K562 (cell line): ENCODE results near the gene C1QC. TPM values are rescaled to one million over a fixed set of nuclear protein-coding genes. Genes with fewer than 3 reads are reported as not detected.

Experiments
- ATAC-seq: fragments of 200-7000 bp; cut with Tn5 transposase; 3 replicates; pipeline ENCODE4 v1.9.1; 2020; ENCODE audit warnings: moderate library complexity
- BruUV-seq: library from RNA; stranded (reverse); fragments of 400-500 nt; replicated peaks from 2 replicates; lab custom pipeline; 2021; lab: Mats Ljungman, UMichigan
- CTCF ChIA-PET: fragments of 300-600 bp; formaldehyde crosslinking; extraction: SDS; loops from one replicate; lab custom pipeline; 2021; ENCODE audit warnings: low intra/inter-chr PET ratio; lab: Yijun Ruan, JAX
- POLR2A ChIA-PET: fragments of 300-600, 350-650 bp; sonication (Branson Sonifier 250); formaldehyde crosslinking; extraction: SDS; loops from one replicate; lab custom pipeline; 2021; ENCODE audit warnings: antibody characterized with exemption, inconsistent platforms; lab: Yijun Ruan, JAX
- DNase-seq, 4 experiments: peaks; one replicate each; pipeline versions ENCODE4 v3.0.0 to v3.0.0-alpha.2; 2011 to 2018; ENCODE audit warnings: low spot score in 3 of 4, mixed read lengths in 3 of 4; ENCODE audit errors: extremely low read depth in 1 of 4
- FAIRE-seq: peaks from 2 replicates; lab custom pipeline; 2011; peaks lifted over from hg19 to GRCh38; lab: Jason Lieb, UNC
- H2AFZ ChIP-seq: 2 replicates; pipeline ENCODE4 v1.6.0; 2011; ENCODE audit warnings: low read depth, low read length, control low read depth, inconsistent platforms
- H3K27ac ChIP-seq: fragments of 200-600 bp; 3 replicates; pipeline ENCODE4 v1.8.0; 2011; ENCODE audit warnings: low read depth, mild to moderate bottlenecking, control low read depth, inconsistent platforms, low read length, moderate library complexity, mixed read lengths; ENCODE audit errors: extremely low read depth
- H3K27me3 ChIP-seq, 2 experiments: fragments of 300-600 bp in 1 of 2; 2 replicates in 1 of 2; 3 replicates in 1 of 2; pipeline versions ENCODE4 v1.6.0 to v1.8.0; 2011; ENCODE audit warnings: inconsistent platforms in 2 of 2, low read length in 2 of 2, mild to moderate bottlenecking in 1 of 2, mixed read lengths in 1 of 2, moderate library complexity in 1 of 2; ENCODE audit not compliant: control insufficient read depth in 2 of 2, insufficient read depth in 2 of 2
- H3K36me3 ChIP-seq: fragments of 300-600 bp; 3 replicates; pipeline ENCODE4 v1.8.0; 2011; ENCODE audit warnings: mild to moderate bottlenecking, low read length, inconsistent platforms; ENCODE audit not compliant: control insufficient read depth, insufficient read depth
- H3K4me1 ChIP-seq, 2 experiments: fragments of 200-600 bp in 1 of 2; replicated peaks in 1 of 2; 2 replicates in 1 of 2; 3 replicates in 1 of 2; pipeline versions ENCODE4 v1.5.1 to v1.8.0; 2011; ENCODE audit warnings: inconsistent platforms in 2 of 2, low read length in 2 of 2, mild to moderate bottlenecking in 1 of 2, mixed read lengths in 1 of 2, moderate library complexity in 1 of 2; ENCODE audit not compliant: control insufficient read depth in 2 of 2, insufficient read depth in 2 of 2
- H3K4me2 ChIP-seq: 2 replicates; pipeline ENCODE4 v1.6.1; 2011; ENCODE audit warnings: low read length, control low read depth, inconsistent platforms, mixed read lengths; ENCODE audit not compliant: insufficient read depth
- H3K4me3 ChIP-seq: fragments of 200-600 bp; sonication (generic), shearing (Covaris generic); 2 replicates; pipeline ENCODE4 v1.5.1; 2016; ENCODE audit warnings: control low read depth, inconsistent platforms
- H3K79me2 ChIP-seq: fragments of 200-600 bp; 3 replicates; pipeline ENCODE4 v1.8.0; 2011; ENCODE audit warnings: low read length, inconsistent platforms; ENCODE audit not compliant: control insufficient read depth, insufficient read depth
- H3K9ac ChIP-seq, 2 experiments: 2 replicates each; pipeline versions ENCODE4 v1.6.0 to v1.6.1; 2011; ENCODE audit warnings: low read depth in 2 of 2, low read length in 2 of 2, control low read depth in 1 of 2, inconsistent platforms in 1 of 2, mild to moderate bottlenecking in 1 of 2, mixed read lengths in 1 of 2; ENCODE audit not compliant: insufficient read depth in 1 of 2
- H3K9me1 ChIP-seq: one replicate; pipeline ENCODE4 v1.6.0; 2011; ENCODE audit warnings: inconsistent platforms, mild to moderate bottlenecking, low read length, moderate library complexity; ENCODE audit not compliant: control insufficient read depth, insufficient read depth
- H3K9me3 ChIP-seq: replicated peaks from 2 replicates; pipeline ENCODE4 v1.5.1; 2011; ENCODE audit warnings: low read depth, low read length, inconsistent platforms; ENCODE audit not compliant: control insufficient read depth, insufficient read depth
- H4K20me1 ChIP-seq: replicated peaks from 2 replicates; pipeline ENCODE4 v1.6.1; 2011; ENCODE audit warnings: low read length, inconsistent platforms, mixed read lengths; ENCODE audit not compliant: control insufficient read depth, insufficient read depth
- BRF1 ChIP-seq: IDR thresholded peaks from 3 replicates; pipeline ENCODE4 v1.6.1; 2011; ENCODE audit warnings: borderline replicate concordance, mild to moderate bottlenecking; ENCODE audit not compliant: insufficient read length; ENCODE audit errors: extremely low read depth
- ELF4 ChIP-seq: fragments of 450-650 bp; formaldehyde crosslinking; IDR thresholded peaks from 2 replicates; pipeline ENCODE4 v1.4.0; 2022; ENCODE audit warnings: missing genetic modification characterization
- FUS ChIP-seq: fragments of 200-400 bp; formaldehyde crosslinking; optimal IDR thresholded peaks from 2 replicates; pipeline ENCODE3; 2017; ENCODE audit warnings: low read depth, low read length
- HDAC1 ChIP-seq, 2 experiments: fragments of 450-650 bp; IDR thresholded peaks; 2 replicates each; pipeline ENCODE4 v1.6.1; 2016 to 2017; ENCODE audit warnings: inconsistent platforms in 1 of 2, mild to moderate bottlenecking in 1 of 2, moderate library complexity in 1 of 2
- IRF2 ChIP-seq: sonication (generic); formaldehyde crosslinking; IDR thresholded peaks from 2 replicates; pipeline ENCODE4 v1.8.1; 2022; ENCODE audit warnings: mild to moderate bottlenecking, missing genetic modification reagents
- NCOA2 ChIP-seq, 2 experiments: fragments of 450-650 bp; IDR thresholded peaks; 2 replicates each; pipeline ENCODE4 v1.6.1; 2018; ENCODE audit warnings: mild to moderate bottlenecking in 2 of 2, moderate library complexity in 1 of 2; ENCODE audit not compliant: partially characterized antibody in 2 of 2
- NFIC ChIP-seq: fragments of 450-650 bp; IDR thresholded peaks from 2 replicates; pipeline ENCODE4 v1.6.1; 2017; ENCODE audit warnings: mild to moderate bottlenecking, inconsistent platforms
- NR2C2 ChIP-seq, 2 experiments: fragments of 200-800 bp in 1 of 2; sonication (Bioruptor generic) in 1 of 2; sonication (generic) in 1 of 2; formaldehyde crosslinking in 1 of 2; IDR thresholded peaks; 2 replicates each; pipeline versions ENCODE4 v1.6.1 to v1.8.0; 2016 to 2022; ENCODE audit warnings: mild to moderate bottlenecking in 1 of 2, missing compliant biosample characterization in 1 of 2, missing genetic modification characterization in 1 of 2, missing genetic modification reagents in 1 of 2
- RFX1 ChIP-seq: fragments of 450-650 bp; IDR thresholded peaks from 2 replicates; pipeline ENCODE4 v1.6.1; 2016; ENCODE audit warnings: mild to moderate bottlenecking, moderate library complexity
- TBL1XR1 ChIP-seq, 2 experiments: IDR thresholded peaks; 2 replicates each; pipeline ENCODE4 v1.6.1; 2012; ENCODE audit warnings: improper control_type of control experiment in 2 of 2, low read length in 2 of 2, mild to moderate bottlenecking in 1 of 2
- TCF7L2 ChIP-seq: fragments of 150-350 bp; IDR thresholded peaks from 2 replicates; pipeline ENCODE4 v1.6.1; 2016; ENCODE audit warnings: low read depth, mild to moderate bottlenecking, low read length, moderate library complexity
- U2AF1 ChIP-seq: fragments of 200-400 bp; formaldehyde crosslinking; optimal IDR thresholded peaks from 2 replicates; pipeline ENCODE3; 2017; ENCODE audit warnings: mild to moderate bottlenecking, low read depth, low read length, moderate library complexity
- YBX1 ChIP-seq: fragments of 450-650 bp; IDR thresholded peaks from 2 replicates; pipeline ENCODE4 v1.7.1; 2016; ENCODE audit warnings: mild to moderate bottlenecking
- ZNF253 ChIP-seq: fragments of 250-450 bp; sonication (Bioruptor Pico); conservative IDR thresholded peaks from 2 replicates; pipeline ENCODE4 v1.6.1; 2021; ENCODE audit warnings: mild to moderate bottlenecking
- ZNF551 ChIP-seq: fragments of 250-450 bp; sonication (Bioruptor Pico); IDR thresholded peaks from 2 replicates; pipeline ENCODE4 v1.5.0; 2021; ENCODE audit warnings: mild to moderate bottlenecking, moderate library complexity
- WGBS: fragments of 100-300 bp; shearing (Covaris generic); methylation state at CpG from one replicate; pipeline ENCODE4 v1.1.6; 2016; ENCODE audit warnings: low coverage, mixed read lengths; ENCODE audit not compliant: insufficient coverage; ENCODE audit errors: missing lambda C conversion rate; 5-methylcytosine and 5-hydroxymethylcytosine counted together
- in situ Hi-C: fragments of 300-500 bp; cut with MboI; formaldehyde crosslinking; loops from 4 replicates; pipeline ENCODE4 v1.15.0; 2018; ENCODE audit warnings: inconsistent platforms, mixed read lengths
- intact Hi-C: fragments of 100-400 bp; cut with micrococcal nuclease; formaldehyde crosslinking; loops from 2 replicates; pipeline ENCODE4 v1.14.2; 2022
- polyA plus RNA-seq, 8 experiments: library from polyadenylated mRNA; depleted of rRNA in 4 of 8; stranded (reverse) in 5 of 8; unstranded in 3 of 8; fragments of >200 nt; fragmentation: Nextera tagmentation in 2 of 8; fragmentation: Illumina TruSeq in 1 of 8; extraction: Ambion mirVana in 2 of 8; extraction: Trizol in 1 of 8; gene quantifications; 2 replicates each; pipeline versions ENCODE4 v1.2.1 to v1.2.3, GENCODE V29; 2011 to 2014; ENCODE audit warnings: inconsistent platforms in 1 of 8, missing spikeins in 1 of 8
- total RNA-seq, 7 experiments: library from RNA; depleted of rRNA in 6 of 7; stranded (reverse); fragments of >200 nt in 6 of 7; fragmentation: Illumina TruSeq in 2 of 7; extraction: Trizol in 2 of 7; gene quantifications; 2 replicates each; pipeline versions ENCODE4 v1.2.1 to v1.2.3, GENCODE V29; 2011 to 2021; ENCODE audit warnings: low replicate concordance in 1 of 7
- TF ChIP-seq, protein P1 (sequence below): sonication (generic); formaldehyde crosslinking; IDR thresholded peaks from 2 replicates; pipeline ENCODE4 v1.8.0; 2022; ENCODE audit warnings: mild to moderate bottlenecking, missing genetic modification reagents
- TF ChIP-seq, protein P2 (sequence below): sonication (generic); formaldehyde crosslinking; IDR thresholded peaks from 2 replicates; pipeline ENCODE4 v1.8.0; 2023; ENCODE audit warnings: mild to moderate bottlenecking, missing genetic modification reagents

Gene C1QC
- total and polyA plus RNA-seq, 9 of the 15 experiments (the other 6 are each of a cell fraction or from before 2014, with no cell fraction given) = 0.69 TPM; not detected in 8

DNA sequence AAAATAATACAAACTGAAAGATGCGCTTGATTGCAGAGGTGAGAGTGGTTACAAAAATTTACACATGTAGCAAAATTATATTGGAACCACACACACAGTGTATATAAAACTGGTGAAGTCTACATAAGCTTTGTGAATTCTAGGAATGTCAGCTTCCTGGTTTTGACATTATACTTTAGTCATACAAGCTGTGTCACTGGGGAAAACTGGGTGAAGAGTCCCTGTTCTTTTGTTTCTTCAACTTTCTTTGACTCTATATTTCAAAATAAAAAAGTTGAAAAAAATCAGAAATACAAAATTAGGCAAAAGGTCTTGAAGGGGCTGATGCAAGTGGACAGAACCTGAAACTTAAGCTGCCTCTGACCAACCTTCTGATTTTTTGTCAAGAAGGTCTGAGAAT lies 3.0 kb downstream of the C1QC start:
- no peak overlapping the region for H3K27ac ChIP-seq
- H3K9ac ChIP-seq = no peak overlapping the region
- H3K9me3 ChIP-seq = no peaks in the 10 kb centered on the region
- DNase-seq (no peak), ATAC-seq (no peak), FAIRE-seq (no peak)
- no peak overlapping the region for H3K4me3 ChIP-seq
- H2AFZ ChIP-seq = no peak overlapping the region
- no peaks in the 10 kb centered on the region for H3K36me3 ChIP-seq
- peaks cover 23% of the 10 kb centered on the region for H4K20me1 ChIP-seq
- H3K4me1 ChIP-seq = peaks cover 0 to 5% of the 10 kb centered on the region in 2 experiments; a peak in 2 of 5 replicates
- H3K4me2 ChIP-seq = no peak overlapping the region
- in situ Hi-C loops = loop anchor here (5.0 kb wide), 2 partner anchors 229 to 514 kb away; no protein-coding TSS in a partner anchor
- WGBS = 26% methylated on average over 1 of the region's 1 CpG
- POLR2A ChIA-PET = interaction anchor here (1.3 kb wide), 1 partner anchor 12 kb away, joined by 3 read pairs; no protein-coding TSS in a partner anchor
- TF ChIP-seq YBX1 (no peak), U2AF1 (no peak), ELF4 (no peak), TBL1XR1 (IDR thresholded peaks at IDR 0.05; ENCODE audit: low read length in 2 of 2) (no peak), FUS (no peak), RFX1 (no peak), ZNF253 (CRISPR knock-in tag) (no peak), NR2C2 (CRISPR knock-in tag; IDR thresholded peaks at IDR 0.05) (no peak), NR2C2 (tag; IDR thresholded peaks at IDR 0.05) (no peak), NFIC (no peak), ZNF551 (CRISPR knock-in tag) (no peak), BRF1 (no peak), HDAC1 (IDR thresholded peaks at IDR 0.05) (no peak), IRF2 (no peak), NCOA2 (IDR thresholded peaks at IDR 0.05; ENCODE audit: partially characterized antibody in 2 of 2) (no peak), TCF7L2 (no peak)
- TF ChIP-seq, protein P1, sequence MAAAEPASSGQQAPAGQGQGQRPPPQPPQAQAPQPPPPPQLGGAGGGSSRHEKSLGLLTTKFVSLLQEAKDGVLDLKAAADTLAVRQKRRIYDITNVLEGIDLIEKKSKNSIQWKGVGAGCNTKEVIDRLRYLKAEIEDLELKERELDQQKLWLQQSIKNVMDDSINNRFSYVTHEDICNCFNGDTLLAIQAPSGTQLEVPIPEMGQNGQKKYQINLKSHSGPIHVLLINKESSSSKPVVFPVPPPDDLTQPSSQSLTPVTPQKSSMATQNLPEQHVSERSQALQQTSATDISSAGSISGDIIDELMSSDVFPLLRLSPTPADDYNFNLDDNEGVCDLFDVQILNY (CRISPR knock-in tag) = no peak
- TF ChIP-seq, protein P2, sequence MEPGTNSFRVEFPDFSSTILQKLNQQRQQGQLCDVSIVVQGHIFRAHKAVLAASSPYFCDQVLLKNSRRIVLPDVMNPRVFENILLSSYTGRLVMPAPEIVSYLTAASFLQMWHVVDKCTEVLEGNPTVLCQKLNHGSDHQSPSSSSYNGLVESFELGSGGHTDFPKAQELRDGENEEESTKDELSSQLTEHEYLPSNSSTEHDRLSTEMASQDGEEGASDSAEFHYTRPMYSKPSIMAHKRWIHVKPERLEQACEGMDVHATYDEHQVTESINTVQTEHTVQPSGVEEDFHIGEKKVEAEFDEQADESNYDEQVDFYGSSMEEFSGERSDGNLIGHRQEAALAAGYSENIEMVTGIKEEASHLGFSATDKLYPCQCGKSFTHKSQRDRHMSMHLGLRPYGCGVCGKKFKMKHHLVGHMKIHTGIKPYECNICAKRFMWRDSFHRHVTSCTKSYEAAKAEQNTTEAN = no peak
- TF ChIP-seq, all 486 proteins: peak for 0
- CTCF ChIA-PET = no interaction called here
- no peaks in the 10 kb centered on the region for H3K79me2 ChIP-seq
- intact Hi-C loops = no loop called here
- no TSS peak for BruUV-seq
- peaks cover 12 to 49% of the 10 kb centered on the region in 2 experiments for H3K27me3 ChIP-seq
- H3K9me1 ChIP-seq = no peaks in the 10 kb centered on the region
